ENCODE data around the gene RANBP3L.
"Not testable (repeated sequence)": the region's sequence is repeated elsewhere in the genome, so short reads cannot be mapped to it uniquely, and the experiment has no call there.

The RANBP3L gene

GRCh38 chr5:36285837-36286615 is 15.7 kb downstream of the RANBP3L start:
- no peak for DNase-seq

- not testable (repeated sequence) for DNase-seq
Observed at GRCh38 chr5:36283775-36284174, 17.9 kb downstream of the RANBP3L start.

- no peak for DNase-seq
Observed at GRCh38 chr5:36281626-36282025, 20.1 kb downstream of the RANBP3L start.

- DNase-seq, result no peak
Observed at GRCh38 chr5:36279054-36279698, 22.5 kb downstream of the RANBP3L start.

- DNase-seq, result no peak
Observed at GRCh38 chr5:36277521-36278176, 24.1 kb downstream of the RANBP3L start.

GRCh38 chr5:36276864-36277263 is 24.8 kb downstream of the RANBP3L start:
- no peak for DNase-seq

GRCh38 chr5:36273809-36274526 is 27.7 kb downstream of the RANBP3L start:
- DNase-seq, result no peak

- DNase-seq, result no peak
Observed at GRCh38 chr5:36272136-36272690, 29.5 kb downstream of the RANBP3L start.

- DNase-seq, result no peak
Observed at GRCh38 chr5:36270876-36271575, 30.7 kb downstream of the RANBP3L start.

- no peak for DNase-seq
Observed at GRCh38 chr5:36270175-36270574, 31.5 kb downstream of the RANBP3L start.

GRCh38 chr5:36269478-36269877 is 32.2 kb downstream of the RANBP3L start:
- DNase-seq, result no peak

GRCh38 chr5:36267905-36268304 is 33.8 kb downstream of the RANBP3L start:
- DNase-seq, result no peak

GRCh38 chr5:36264202-36264760 is 37.4 kb downstream of the RANBP3L start:
- DNase-seq, result no peak

- DNase-seq, result no peak
Observed at GRCh38 chr5:36261186-36261585, 40.5 kb downstream of the RANBP3L start.

GRCh38 chr5:36253575-36253974 is 48.1 kb downstream of the RANBP3L start:
- no peak for DNase-seq

- DNase-seq, result no peak
Observed at GRCh38 chr5:36252722-36253365, 48.9 kb downstream of the RANBP3L start.

GRCh38 chr5:36251218-36251617 is 50.5 kb downstream of the RANBP3L start:
- no peak for DNase-seq

GRCh38 chr5:36250427-36250826 is 51.3 kb downstream of the RANBP3L start:
- DNase-seq, result no peak

- DNase-seq, result no peak
Observed at GRCh38 chr5:36246036-36246800, 55.5 kb downstream of the RANBP3L start.

GRCh38 chr5:36244076-36244475 is 57.6 kb downstream of the RANBP3L start:
- DNase-seq, result no peak

GRCh38 chr5:36243653-36244052 is 58.0 kb downstream of the RANBP3L start:
- DNase-seq, result no peak
